Hepatocyte (in vitro differentiated cells): ENCODE results near the gene TMEM184B. TPM values are rescaled to one million over a fixed set of nuclear protein-coding genes. Genes with fewer than 3 reads are reported as not detected.

ENCODE experiments used
- DNase-seq: peaks from one replicate; pipeline ENCODE4 v3.0.0-alpha.2; 2016; ENCODE audit warnings: low spot score
- H2AFZ ChIP-seq: fragments of 200-600 bp; sonication (generic); 2 replicates; pipeline ENCODE4 v1.6.0; 2016; ENCODE audit warnings: antibody characterized with exemption, mild to moderate bottlenecking
- H3K27ac ChIP-seq: fragments of 200-600 bp; sonication (generic); 2 replicates; pipeline ENCODE4 v1.5.1; 2016; ENCODE audit warnings: mild to moderate bottlenecking
- H3K27me3 ChIP-seq: fragments of 200-600 bp; sonication (generic); 2 replicates; pipeline ENCODE4 v1.6.1; 2016
- H3K36me3 ChIP-seq: fragments of 200-600 bp; sonication (generic); replicated peaks from 2 replicates; pipeline ENCODE4 v1.5.1; 2016; ENCODE audit warnings: low read depth; ENCODE audit not compliant: insufficient read depth
- H3K4me1 ChIP-seq: fragments of 200-600 bp; sonication (generic); 2 replicates; pipeline ENCODE4 v1.5.1; 2016; ENCODE audit warnings: mild to moderate bottlenecking, moderate library complexity; ENCODE audit not compliant: insufficient read depth
- H3K4me2 ChIP-seq: fragments of 200-600 bp; sonication (generic); 2 replicates; pipeline ENCODE4 v1.6.0; 2016
- H3K4me3 ChIP-seq: fragments of 200-600 bp; sonication (generic); 2 replicates; pipeline ENCODE4 v1.5.1; 2016; ENCODE audit warnings: mild to moderate bottlenecking
- H3K79me2 ChIP-seq: fragments of 200-600 bp; sonication (generic); 2 replicates; pipeline ENCODE4 v1.6.0; 2017; ENCODE audit warnings: mild to moderate bottlenecking
- H3K9me2 ChIP-seq: fragments of 200-600 bp; sonication (generic); replicated peaks from 2 replicates; pipeline ENCODE4 v1.6.0; 2017; ENCODE audit warnings: mild to moderate bottlenecking; ENCODE audit not compliant: insufficient read depth
- H3K9me3 ChIP-seq: fragments of 200-600 bp; sonication (generic); 2 replicates; pipeline ENCODE4 v1.5.1; 2016; ENCODE audit warnings: low read depth, mild to moderate bottlenecking
- H4K20me1 ChIP-seq: fragments of 200-600 bp; sonication (generic); 2 replicates; pipeline ENCODE4 v1.6.0; 2016; ENCODE audit warnings: mild to moderate bottlenecking; ENCODE audit not compliant: insufficient read depth, poor library complexity, severe bottlenecking
- CTCF ChIP-seq: fragments of 200-600 bp; sonication (generic); IDR thresholded peaks from 2 replicates; pipeline ENCODE4 v1.5.1; 2016; ENCODE audit warnings: antibody characterized with exemption, mild to moderate bottlenecking; ENCODE audit not compliant: poor library complexity
- EZH2 ChIP-seq: fragments of 200-600 bp; sonication (generic); IDR thresholded peaks from 2 replicates; pipeline ENCODE4 v1.6.1; 2016; ENCODE audit warnings: antibody characterized with exemption, mild to moderate bottlenecking, borderline replicate concordance
- EZH2phosphoT487 ChIP-seq: fragments of 200-600 bp; sonication (generic); IDR thresholded peaks from one replicate; pipeline ENCODE4 v1.6.1; 2018; ENCODE audit warnings: antibody characterized with exemption, mild to moderate bottlenecking, low read depth, moderate library complexity; ENCODE audit not compliant: unreplicated experiment, severe bottlenecking
- WGBS: methylation state at CpG from one replicate; pipeline ENCODE4 v1.1.6; 2016; ENCODE audit warnings: low lambda C conversion rate; ENCODE audit errors: missing lambda C conversion rate; 5-methylcytosine and 5-hydroxymethylcytosine counted together
- polyA plus RNA-seq: library from polyadenylated mRNA; unstranded; fragments of >200 nt; fragmentation: Nextera tagmentation; extraction: Ambion mirVana; gene quantifications from 2 replicates; pipeline ENCODE4 v1.2.1, GENCODE V29; 2016
- total RNA-seq: library from RNA; depleted of rRNA; stranded (reverse); fragments of >200 nt; gene quantifications from 2 replicates; pipeline ENCODE4 v1.2.3, GENCODE V29; 2014

Gene TMEM184B
- total and polyA plus RNA-seq, 2 experiments from 2014 or later = 58.2 to 102 TPM

- H3K4me1 ChIP-seq = peaks cover 21% of the 10 kb centered on the region
These were observed 52.6 kb downstream of the TMEM184B start for GRCh38 chr22:38220163-38220562.

GRCh38 chr22:38219632-38220031, 53.2 kb downstream of the TMEM184B start:
- DNase-seq = no peak
- Histone ChIP-seq H3K36me3 (no peaks in the 10 kb centered on the region), H3K4me1 (peaks cover 21% of the 10 kb centered on the region)

More at GRCh38 chr22:38220163-38220562, 52.6 kb downstream of the TMEM184B start:
- 89% methylated on average over 8 of the region's 8 CpGs for WGBS
- no peak overlapping the region for H2AFZ ChIP-seq
- H4K20me1 ChIP-seq = no peaks in the 10 kb centered on the region
- DNase-seq = no peak
- no peaks in the 10 kb centered on the region for H3K79me2 ChIP-seq
- no peaks in the 10 kb centered on the region for H3K9me3 ChIP-seq
- no peaks in the 10 kb centered on the region for H3K9me2 ChIP-seq
- no peaks in the 10 kb centered on the region for H3K27me3 ChIP-seq
- H3K27ac ChIP-seq = peak overlapping the region; percentile 99
- TF ChIP-seq EZH2 = no peak
- no peak for TF ChIP-seq EZH2phosphoT487
- no peak for TF ChIP-seq CTCF
- no peak overlapping the region for H3K4me2 ChIP-seq
- H3K36me3 ChIP-seq = no peaks in the 10 kb centered on the region
- no peak overlapping the region for H3K4me3 ChIP-seq

GRCh38 chr22:38218661-38219622, 53.9 kb downstream of the TMEM184B start:
- Histone ChIP-seq H4K20me1 (no peaks in the 10 kb centered on the region), H3K79me2 (no peaks in the 10 kb centered on the region), H3K27me3 (no peaks in the 10 kb centered on the region), H2AFZ (no peak overlapping the region), H3K9me3 (no peaks in the 10 kb centered on the region), H3K36me3 (no peaks in the 10 kb centered on the region), H3K4me3 (no peak overlapping the region), H3K9me2 (no peaks in the 10 kb centered on the region), H3K27ac (peak overlapping the region; percentile 99), H3K4me1 (peaks cover 26% of the 10 kb centered on the region), H3K4me2 (no peak overlapping the region)
- TF ChIP-seq CTCF (no peak), EZH2phosphoT487 (no peak), EZH2 (no peak)
- WGBS = 51% methylated on average over 25 of the region's 25 CpGs
- peak; percentile 93 for DNase-seq

More at GRCh38 chr22:38219632-38220031, 53.2 kb downstream of the TMEM184B start:
- H3K79me2 ChIP-seq = no peaks in the 10 kb centered on the region
- no peaks in the 10 kb centered on the region for H3K9me3 ChIP-seq
- no peak overlapping the region for H3K4me2 ChIP-seq
- peak overlapping the region; percentile 99 for H3K27ac ChIP-seq
- no peaks in the 10 kb centered on the region for H4K20me1 ChIP-seq
- H2AFZ ChIP-seq = no peak overlapping the region
- H3K27me3 ChIP-seq = no peaks in the 10 kb centered on the region
- no peaks in the 10 kb centered on the region for H3K9me2 ChIP-seq
- TF ChIP-seq CTCF (no peak), EZH2 (no peak), EZH2phosphoT487 (no peak)
- no peak overlapping the region for H3K4me3 ChIP-seq
- 77% methylated on average over 10 of the region's 10 CpGs for WGBS
